Activated T-cell treated with anti-CD3 and anti-CD28 coated beads, Interleukin-2, amount 50 U/mL, for 4 hours (primary cell): ENCODE measurements around the gene PUM1. TPM values are rescaled to one million over a fixed set of nuclear protein-coding genes. Genes with fewer than 3 reads are reported as not detected.
"Not testable (repeated sequence)": the region's sequence is repeated elsewhere in the genome, so short reads cannot be mapped to it uniquely, and the experiment has no call there.

Source experiments
- ATAC-seq, 2 donors: fragments of 200-7000 bp; cut with Tn5 transposase; one replicate each; pipeline ENCODE4 v1.10.0; 2021
- DNase-seq: peaks from one replicate; pipeline ENCODE4 v3.0.0-alpha.2; 2020
- H3K27me3 Mint-ChIP-seq: one replicate; pipeline ENCODE4 v1.8.0; 2021; ENCODE audit warnings: low read depth, mixed read lengths
- H3K36me3 Mint-ChIP-seq: one replicate; pipeline ENCODE4 v1.8.0; 2022; ENCODE audit warnings: mixed read lengths; ENCODE audit not compliant: insufficient read depth
- H3K4me1 Mint-ChIP-seq: one replicate; pipeline ENCODE4 v1.8.0; 2021; ENCODE audit warnings: low read depth, mixed read lengths
- H3K4me3 Mint-ChIP-seq: one replicate; pipeline ENCODE4 v1.8.0; 2021; ENCODE audit warnings: mild to moderate bottlenecking, moderate library complexity, mixed read lengths
- H3K9me3 Mint-ChIP-seq: one replicate; pipeline ENCODE4 v1.8.0; 2021; ENCODE audit warnings: mixed read lengths
- total RNA-seq, 3 donors: library from RNA; stranded (reverse); gene quantifications; one replicate each; pipeline ENCODE4 v1.2.1, GENCODE V29; 2021

PUM1 gene
- total RNA-seq, 3 donors from 2014 or later = 104 to 113 (median 110) TPM

DNA sequence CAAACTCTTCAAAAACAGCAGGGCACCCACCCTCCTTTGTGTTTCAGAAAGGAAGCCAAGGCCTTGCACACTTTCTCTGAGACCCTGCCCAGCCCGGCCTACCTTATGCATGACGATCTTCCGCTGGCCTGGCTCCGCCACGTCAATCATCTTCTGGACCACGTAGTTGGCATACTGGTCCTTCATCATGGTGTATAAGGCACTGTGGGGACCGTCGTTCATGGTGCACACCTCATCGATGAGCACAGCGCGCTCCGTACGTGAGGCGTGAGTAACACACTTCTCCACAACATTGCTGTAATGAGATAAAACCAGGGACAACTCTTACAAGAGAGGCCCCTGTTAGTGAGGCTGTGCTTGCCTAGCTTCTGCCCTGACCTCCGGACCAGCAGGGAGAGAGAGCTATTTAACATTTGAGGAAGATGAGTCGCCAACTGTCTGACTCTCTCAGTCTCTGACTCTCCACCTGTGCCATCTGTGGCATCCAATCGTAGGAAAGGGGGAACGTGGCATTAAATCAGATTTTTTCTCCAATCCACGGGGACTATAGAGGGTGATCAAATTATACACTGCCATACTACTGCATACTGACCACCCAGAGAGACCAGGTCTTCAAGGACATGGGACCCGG lies 128.9 kb downstream of the PUM1 start:
- DNase-seq (no peak), ATAC-seq (no peak)
- Mint-ChIP-seq H3K27me3 (no peaks in the 10 kb centered on the region), H3K4me1 (no peaks in the 10 kb centered on the region), H3K36me3 (peaks cover 50% of the 10 kb centered on the region), H3K4me3 (no peak overlapping the region), H3K9me3 (no peaks in the 10 kb centered on the region)

DNA sequence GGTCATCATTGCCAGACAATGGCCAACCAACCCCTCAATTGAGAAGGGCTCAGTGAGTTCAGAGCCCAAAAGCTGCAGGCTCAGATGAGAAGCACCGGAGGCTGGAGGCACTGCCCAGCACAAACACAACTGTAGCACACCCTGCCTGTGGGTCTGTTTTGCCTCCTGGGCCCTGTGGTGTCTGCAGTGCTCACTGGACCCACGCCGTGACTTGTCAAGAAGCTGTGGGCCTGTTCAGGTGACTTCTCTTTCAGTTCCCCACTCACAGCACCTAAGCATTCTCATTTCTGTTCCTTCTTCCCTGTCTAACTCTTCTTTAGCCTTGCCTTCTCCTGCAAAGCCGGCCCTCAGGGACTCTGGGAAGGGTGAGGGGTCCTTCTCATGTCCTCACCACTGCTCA lies 129.8 kb downstream of the PUM1 start:
- peaks cover 42% of the 10 kb centered on the region for H3K36me3 Mint-ChIP-seq
- H3K4me3 Mint-ChIP-seq, H3K9me3 Mint-ChIP-seq, H3K27me3 Mint-ChIP-seq, H3K4me1 Mint-ChIP-seq, ATAC-seq, DNase-seq: not testable (repeated sequence)

DNA sequence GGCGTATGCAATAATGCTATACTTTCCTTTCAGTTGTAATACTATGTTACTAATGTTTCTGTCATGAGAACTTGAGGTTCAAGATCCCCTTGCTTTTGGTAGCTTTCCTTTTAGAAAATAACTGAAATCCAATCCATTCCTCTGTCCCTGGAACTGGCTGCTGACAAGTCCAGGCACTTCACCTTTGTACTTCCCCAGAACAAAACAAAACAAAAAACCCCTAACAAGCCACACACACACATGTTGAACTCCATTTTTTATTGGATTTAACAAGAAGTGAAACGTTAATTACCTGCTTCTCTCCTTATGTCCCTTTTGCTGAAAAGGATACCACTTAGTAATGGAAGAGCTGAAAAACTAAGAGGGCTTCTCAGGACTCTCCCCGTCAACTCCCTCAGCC lies 130.9 kb downstream of the PUM1 start:
- ATAC-seq (no peak), DNase-seq (no peak)
- peaks cover 34% of the 10 kb centered on the region for H3K36me3 Mint-ChIP-seq
- H3K27me3 Mint-ChIP-seq = no peaks in the 10 kb centered on the region
- no peak overlapping the region for H3K4me3 Mint-ChIP-seq
- no peaks in the 10 kb centered on the region for H3K9me3 Mint-ChIP-seq
- H3K4me1 Mint-ChIP-seq = no peaks in the 10 kb centered on the region

DNA sequence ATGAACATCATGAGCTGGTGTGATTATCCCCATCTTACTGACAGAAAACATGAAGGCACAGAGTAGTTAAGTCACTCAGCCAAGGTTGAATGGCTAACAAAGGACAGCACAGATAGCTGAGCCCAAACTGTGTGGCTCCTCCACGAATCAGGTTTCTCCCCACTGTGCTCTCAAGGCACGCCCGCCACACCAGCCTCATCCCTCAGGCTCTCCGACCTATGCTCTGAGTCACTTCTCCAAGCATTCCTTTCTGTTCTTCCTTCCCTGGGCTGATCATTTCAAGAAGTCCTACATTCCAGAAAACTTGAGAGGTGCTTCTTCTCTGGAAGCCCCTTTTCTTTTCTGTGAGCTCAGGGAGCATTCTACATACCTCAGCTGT lies 131.7 kb downstream of the PUM1 start:
- Mint-ChIP-seq H3K36me3 (peaks cover 30% of the 10 kb centered on the region), H3K27me3 (no peaks in the 10 kb centered on the region), H3K4me3 (no peak overlapping the region), H3K4me1 (no peaks in the 10 kb centered on the region), H3K9me3 (no peaks in the 10 kb centered on the region)
- no peak for ATAC-seq
- DNase-seq = no peak

DNA sequence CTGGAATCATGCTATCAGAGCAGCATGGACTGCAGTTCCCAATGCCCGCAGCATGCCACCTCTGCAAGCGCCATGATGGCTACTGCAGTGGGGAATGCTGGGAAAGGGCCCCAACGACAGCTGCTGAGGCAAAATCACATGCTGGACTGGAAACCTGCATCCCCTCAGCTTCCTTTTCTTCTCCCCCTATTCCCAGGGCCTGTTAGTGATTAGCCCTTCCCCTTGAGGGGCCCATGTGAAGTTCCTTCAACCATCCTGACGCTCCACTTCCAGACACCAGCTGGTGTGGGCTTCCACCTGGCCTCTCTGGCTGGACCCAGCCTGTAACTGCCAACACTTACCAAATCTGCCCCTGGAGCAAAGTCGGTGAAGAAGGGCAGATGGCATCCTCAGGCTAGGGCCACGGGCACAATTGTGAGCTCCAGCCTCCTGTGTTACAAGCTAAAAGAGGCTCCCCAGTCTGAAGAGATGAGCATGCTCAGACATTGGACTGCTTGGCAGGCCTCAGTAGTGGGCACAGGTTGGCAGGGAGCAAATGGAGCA lies 134.8 kb downstream of the PUM1 start:
- no peaks in the 10 kb centered on the region for H3K27me3 Mint-ChIP-seq
- H3K4me1 Mint-ChIP-seq = no peaks in the 10 kb centered on the region
- H3K36me3 Mint-ChIP-seq = peaks cover 20% of the 10 kb centered on the region
- H3K4me3 Mint-ChIP-seq = no peak overlapping the region
- no peaks in the 10 kb centered on the region for H3K9me3 Mint-ChIP-seq
- DNase-seq (no peak), ATAC-seq (no peak)

DNA sequence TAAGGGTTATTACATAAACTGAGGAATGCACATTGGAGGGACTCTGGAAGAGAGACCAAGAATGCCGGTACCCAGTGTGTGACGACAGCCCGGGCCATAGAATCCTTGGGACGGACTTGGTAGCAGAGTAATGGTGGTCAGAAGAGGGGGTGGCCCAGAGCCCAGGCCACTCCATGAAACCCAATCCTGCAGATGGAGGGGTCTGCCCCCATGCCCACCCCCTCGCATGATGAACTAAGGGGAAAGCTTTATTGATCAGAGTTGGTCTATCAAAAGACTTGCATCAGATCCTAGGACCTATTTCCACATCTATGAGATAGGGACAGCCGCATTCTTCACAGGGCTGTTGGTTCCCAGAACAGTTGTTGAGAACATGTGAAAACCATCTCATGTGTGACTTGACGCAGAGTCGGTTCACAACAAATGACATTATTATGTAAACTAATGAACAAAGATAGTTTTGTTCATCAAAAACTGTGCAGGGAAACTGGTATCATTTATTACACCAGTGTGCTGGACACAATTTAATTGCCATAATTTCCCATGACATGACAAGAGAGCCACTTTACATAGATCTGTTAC lies 135.5 kb downstream of the PUM1 start:
- Mint-ChIP-seq H3K27me3 (no peaks in the 10 kb centered on the region), H3K4me1 (no peaks in the 10 kb centered on the region), H3K4me3 (no peak overlapping the region), H3K36me3 (peaks cover 17% of the 10 kb centered on the region), H3K9me3 (no peaks in the 10 kb centered on the region)
- peak in 1 of 2 donors; percentile 7 for ATAC-seq
- DNase-seq = no peak

DNA sequence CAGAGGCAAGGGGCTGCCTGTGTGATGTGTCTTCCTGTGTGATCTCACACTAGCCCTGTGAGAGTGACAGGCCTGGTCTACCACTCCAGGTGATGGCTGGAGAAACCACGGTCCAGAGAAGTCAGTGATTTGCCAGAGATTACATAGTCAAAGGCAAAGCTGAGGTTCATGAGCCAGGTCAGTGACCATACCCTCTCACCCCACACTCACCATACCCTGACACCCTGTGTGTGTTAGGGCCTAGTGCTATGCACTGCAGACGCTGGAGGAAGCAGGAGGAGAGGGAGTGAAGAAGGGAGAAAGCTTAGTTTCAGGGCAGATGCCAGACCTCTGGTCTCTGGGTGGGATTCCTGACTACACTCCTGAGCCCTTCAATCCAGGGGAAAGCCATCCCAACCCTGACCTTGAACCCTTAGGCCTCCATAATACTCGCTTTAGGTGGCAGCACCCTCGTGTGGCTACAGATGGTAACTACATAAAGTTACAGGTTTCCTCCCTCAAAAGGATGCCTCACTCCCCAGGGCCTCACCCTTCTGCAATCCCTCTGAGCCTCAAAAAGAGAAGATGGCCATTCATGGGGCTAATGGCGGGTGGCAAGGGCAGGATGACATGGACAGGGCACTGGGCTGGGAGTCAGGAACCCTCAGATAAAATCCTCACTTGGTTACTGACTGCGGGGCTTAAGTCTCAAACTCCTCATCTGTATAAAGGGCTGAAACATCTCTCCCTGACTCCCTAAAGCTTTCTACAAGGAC lies 136.2 kb downstream of the PUM1 start:
- H3K9me3 Mint-ChIP-seq = no peaks in the 10 kb centered on the region
- DNase-seq (peak; percentile 45), ATAC-seq (peak; percentile 66 to 82)
- peaks cover 11% of the 10 kb centered on the region for H3K36me3 Mint-ChIP-seq
- H3K27me3 Mint-ChIP-seq = no peaks in the 10 kb centered on the region
- H3K4me3 Mint-ChIP-seq = no peak overlapping the region
- no peaks in the 10 kb centered on the region for H3K4me1 Mint-ChIP-seq

DNA sequence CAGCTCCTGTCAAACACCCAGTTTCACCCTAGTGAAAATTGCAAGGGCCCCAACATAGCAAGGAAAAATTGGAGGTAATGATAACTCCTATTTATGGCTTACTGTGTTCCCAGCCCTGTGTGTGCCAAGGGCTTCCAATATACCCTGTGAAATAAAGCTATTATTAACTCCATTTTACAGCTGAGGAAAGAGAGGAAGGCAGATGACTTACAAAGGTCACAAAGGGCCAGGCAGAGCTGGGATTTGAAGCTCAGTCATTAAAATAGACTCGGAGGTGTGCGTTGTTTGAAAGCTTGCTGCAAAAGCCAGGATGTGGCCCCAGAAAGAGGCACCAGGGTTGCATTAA lies 136.8 kb downstream of the PUM1 start:
- Mint-ChIP-seq H3K9me3 (no peaks in the 10 kb centered on the region), H3K4me1 (no peaks in the 10 kb centered on the region), H3K4me3 (no peak overlapping the region), H3K27me3 (no peaks in the 10 kb centered on the region), H3K36me3 (peaks cover 7% of the 10 kb centered on the region)
- DNase-seq = no peak
- no peak for ATAC-seq

DNA sequence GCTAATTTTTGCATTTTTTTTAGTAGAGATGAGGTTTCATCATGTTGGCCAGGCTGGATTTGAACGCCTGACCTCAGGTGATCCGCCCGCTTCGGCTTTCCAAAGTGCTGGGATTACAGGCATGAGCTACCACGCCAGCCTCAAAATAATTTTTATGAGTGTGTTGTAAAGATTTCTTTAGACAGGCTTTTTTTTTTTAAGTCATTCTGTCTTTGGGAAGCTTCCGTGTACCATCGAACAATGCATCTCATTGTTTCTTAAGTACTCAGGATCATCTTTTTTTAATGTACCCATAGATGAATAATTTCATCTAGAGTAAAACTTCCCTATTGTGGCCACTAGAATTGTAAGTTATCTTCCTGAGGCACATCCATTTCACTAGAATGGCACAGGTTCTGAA lies 137.3 kb downstream of the PUM1 start:
- Mint-ChIP-seq H3K4me1 (no peaks in the 10 kb centered on the region), H3K27me3 (no peaks in the 10 kb centered on the region), H3K4me3 (no peak overlapping the region), H3K9me3 (no peaks in the 10 kb centered on the region), H3K36me3 (peaks cover 5% of the 10 kb centered on the region)
- DNase-seq = no peak
- no peak for ATAC-seq

DNA sequence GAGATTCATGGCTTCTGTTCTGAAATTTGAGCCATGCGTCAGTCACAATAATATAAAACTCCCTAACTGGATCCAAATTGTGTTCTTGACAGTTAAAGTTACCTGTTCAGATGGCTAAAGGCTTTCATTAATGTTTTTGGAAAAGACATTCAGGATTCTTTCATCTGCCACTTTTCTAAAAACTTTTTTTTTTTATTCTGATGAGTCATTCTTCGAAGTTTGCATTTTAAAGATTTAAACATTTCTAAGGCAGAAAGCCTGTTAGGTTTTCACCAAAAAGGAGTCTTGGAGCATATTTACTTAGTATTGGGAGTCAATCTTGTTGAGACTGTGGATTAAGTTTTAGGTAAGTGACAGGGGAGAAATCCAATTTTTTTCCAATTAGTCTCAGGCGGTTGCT lies 138.1 kb downstream of the PUM1 start:
- ATAC-seq (no peak), DNase-seq (no peak)
- Mint-ChIP-seq H3K36me3 (no peaks in the 10 kb centered on the region), H3K27me3 (no peaks in the 10 kb centered on the region), H3K4me1 (no peaks in the 10 kb centered on the region), H3K9me3 (no peaks in the 10 kb centered on the region), H3K4me3 (no peak overlapping the region)

DNA sequence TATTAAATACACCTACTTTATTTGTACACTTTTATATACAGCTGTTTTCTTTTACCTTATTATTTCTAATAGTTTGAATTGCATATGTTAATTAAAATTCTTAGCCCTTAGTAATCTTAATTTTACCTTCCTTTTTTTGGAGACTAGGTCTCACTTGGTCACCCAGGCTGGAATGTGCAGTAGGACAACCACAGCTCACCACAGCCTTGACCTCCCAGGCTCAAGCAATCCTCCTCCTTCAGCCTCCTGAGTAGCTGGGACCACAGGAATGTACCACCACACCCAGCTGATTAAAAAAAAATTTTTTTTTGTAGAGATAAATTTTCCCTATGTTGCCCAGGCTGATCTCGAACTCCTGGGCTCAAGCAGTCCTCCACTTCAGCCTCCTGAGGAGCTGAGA lies 141.9 kb downstream of the PUM1 start:
- ATAC-seq = no peak

DNA sequence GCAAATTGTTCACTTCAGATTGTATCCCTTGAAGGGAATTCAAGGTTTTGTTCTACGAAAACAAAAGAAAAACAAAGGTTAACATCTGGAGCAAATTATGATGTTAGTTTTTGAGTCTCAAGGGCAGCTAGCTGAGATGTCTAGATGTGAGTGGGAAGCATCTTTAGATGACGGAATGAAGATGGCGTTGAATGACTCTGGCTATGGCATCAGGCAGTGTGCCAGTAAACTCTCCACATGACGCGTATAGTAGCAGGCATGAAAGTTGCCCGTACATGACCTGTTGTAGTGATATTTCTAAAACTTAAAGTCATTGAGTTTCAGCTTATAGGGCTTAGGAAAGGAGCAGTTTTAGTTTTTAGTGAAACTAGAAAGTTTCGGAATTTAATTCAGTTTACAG lies 144.7 kb downstream of the PUM1 start:
- no peak for ATAC-seq
- H3K27me3 Mint-ChIP-seq = no peaks in the 10 kb centered on the region
- no peaks in the 10 kb centered on the region for H3K9me3 Mint-ChIP-seq
- no peak for DNase-seq
- peaks cover 3% of the 10 kb centered on the region for H3K4me1 Mint-ChIP-seq
- H3K36me3 Mint-ChIP-seq = no peaks in the 10 kb centered on the region
- H3K4me3 Mint-ChIP-seq = no peak overlapping the region

More for the DNA sequence above, 141.9 kb downstream of the PUM1 start:
- H3K4me3 Mint-ChIP-seq = no peak overlapping the region
- H3K36me3 Mint-ChIP-seq = no peaks in the 10 kb centered on the region
- H3K27me3 Mint-ChIP-seq = no peaks in the 10 kb centered on the region
- DNase-seq = no peak
- H3K4me1 Mint-ChIP-seq = peaks cover 3% of the 10 kb centered on the region
- H3K9me3 Mint-ChIP-seq = no peaks in the 10 kb centered on the region

DNA sequence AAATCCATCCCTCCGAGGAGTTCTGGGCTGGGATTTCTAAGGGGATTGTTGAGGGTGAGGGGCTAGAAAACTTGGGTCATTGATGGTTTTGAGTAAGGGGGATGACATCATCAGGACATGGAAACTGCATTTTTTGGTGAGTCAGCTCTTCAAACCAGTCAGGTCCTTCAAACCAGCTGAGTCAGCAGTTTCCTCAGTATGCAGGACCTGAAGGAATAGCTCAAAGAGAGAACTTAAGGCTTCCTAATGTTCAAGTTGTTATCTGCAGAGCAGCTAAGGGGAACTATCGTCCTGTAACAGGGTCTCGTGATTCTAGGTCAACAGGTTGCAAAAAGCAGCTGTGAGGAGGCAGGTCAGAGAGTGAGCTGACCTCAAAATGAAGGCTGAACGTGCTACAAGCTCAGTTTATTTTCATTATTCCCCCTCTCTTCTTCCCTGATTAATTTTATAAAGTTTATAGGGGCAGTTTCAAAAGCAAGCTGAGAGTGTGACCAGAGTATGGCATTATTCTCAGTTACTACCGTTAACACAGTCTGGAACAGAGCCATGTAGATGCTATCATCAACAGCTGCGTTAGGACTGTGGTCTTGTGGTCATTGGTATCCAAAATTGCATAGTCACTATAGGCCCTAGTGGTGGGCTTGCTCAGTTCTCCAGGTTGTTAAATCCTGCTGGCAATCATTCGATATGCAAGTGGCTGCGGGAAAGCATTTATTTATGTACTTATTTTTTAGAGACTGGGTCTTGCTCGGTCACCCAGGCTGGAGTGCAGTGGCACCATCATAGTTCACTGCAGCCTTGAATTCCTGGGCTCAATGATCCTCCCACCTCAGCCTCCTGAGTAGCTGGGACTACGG lies 146.3 kb downstream of the PUM1 start:
- ATAC-seq = no peak
- H3K4me1 Mint-ChIP-seq = peaks cover 3% of the 10 kb centered on the region
- DNase-seq = no peak
- H3K27me3 Mint-ChIP-seq = no peaks in the 10 kb centered on the region
- H3K4me3 Mint-ChIP-seq = no peak overlapping the region
- no peaks in the 10 kb centered on the region for H3K9me3 Mint-ChIP-seq
- no peaks in the 10 kb centered on the region for H3K36me3 Mint-ChIP-seq

DNA sequence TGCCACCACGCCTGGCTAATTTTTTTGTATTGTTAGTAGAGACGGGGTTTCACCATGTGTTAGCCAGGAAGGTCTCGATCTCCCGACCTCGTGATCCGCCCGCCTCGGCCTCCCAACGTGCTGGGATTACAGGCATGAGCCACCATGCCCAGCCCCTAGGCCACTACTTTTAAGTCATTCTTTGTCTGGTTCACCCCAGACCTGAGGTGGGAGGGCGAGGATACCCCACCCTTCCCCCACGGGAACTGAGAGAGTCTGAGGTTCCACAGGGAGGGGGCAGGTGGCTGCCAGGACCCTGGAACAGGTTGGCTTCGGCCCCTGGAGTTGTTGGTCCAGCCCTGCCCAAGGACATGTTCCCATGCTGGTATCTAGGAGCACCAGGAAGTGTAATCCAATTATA lies 149.2 kb downstream of the PUM1 start:
- Mint-ChIP-seq H3K4me3 (no peak overlapping the region), H3K27me3 (no peaks in the 10 kb centered on the region), H3K36me3 (no peaks in the 10 kb centered on the region), H3K4me1 (peaks cover 4% of the 10 kb centered on the region), H3K9me3 (no peaks in the 10 kb centered on the region)
- no peak for ATAC-seq
- DNase-seq = no peak
